ENCODE measurements around the gene SECISBP2. TPM values are rescaled to one million over a fixed set of nuclear protein-coding genes. Genes with fewer than 3 reads are reported as not detected.

The SECISBP2 gene
- total and polyA plus RNA-seq, 2 experiments from 2014 or later: 77.7 to 86.8 TPM

GRCh38 chr9:89379031-89379430 lies 60.7 kb downstream of the SECISBP2 start:
- no peak overlapping the region for H2AFZ ChIP-seq
- Mint-ChIP-seq H3K9me3 (no peaks in the 10 kb centered on the region; the same call in 2 of the 3 replicates), H3K4me3 (no peak overlapping the region), H3K27ac (peak overlapping the region; percentile 41; the same call in 1 of the 2 replicates), H3K4me1 (no peaks in the 10 kb centered on the region; the same call in 2 of the 3 replicates), H3K36me3 (ENCODE audit: low read depth) (peaks cover 55% of the 10 kb centered on the region), H3K27me3 (ENCODE audit: insufficient read depth, low read depth, poor library complexity) (peaks cover 10% of the 10 kb centered on the region)
- ATAC-seq: no peak
- DNase-seq (ENCODE audit: low spot score): no peak
- H3K4me3 ChIP-seq: no peak overlapping the region
- peaks cover 3% of the 10 kb centered on the region; the same call in 1 of the 2 replicates for H3K4me1 ChIP-seq (ENCODE audit: insufficient read depth)
- no peak for TF ChIP-seq EZH2phosphoT487 (IDR thresholded peaks at IDR 0.05; ENCODE audit: unreplicated experiment)
- TF ChIP-seq NANOG (IDR thresholded peaks at IDR 0.05; ENCODE audit: borderline replicate concordance): no peak
- no peak for TF ChIP-seq CTCF (conservative IDR thresholded peaks at IDR 0.05; ENCODE audit: low read depth in 2 of 2)
- TF ChIP-seq ZNF331 (CRISPR knock-in tag; IDR thresholded peaks at IDR 0.05; ENCODE audit: low read depth): no peak
- no peak for TF ChIP-seq REST (IDR thresholded peaks at IDR 0.05; ENCODE audit: unreplicated experiment)
- TF ChIP-seq CREB1 (CRISPR knock-in tag; IDR thresholded peaks at IDR 0.05; ENCODE audit: low read depth): no peak
- TF ChIP-seq EZH2 (IDR thresholded peaks at IDR 0.05; ENCODE audit: low read depth, unreplicated experiment): no peak
- no peak for TF ChIP-seq POLR2AphosphoS5 (IDR thresholded peaks at IDR 0.05; ENCODE audit: low read depth)
- TF ChIP-seq, protein P1, sequence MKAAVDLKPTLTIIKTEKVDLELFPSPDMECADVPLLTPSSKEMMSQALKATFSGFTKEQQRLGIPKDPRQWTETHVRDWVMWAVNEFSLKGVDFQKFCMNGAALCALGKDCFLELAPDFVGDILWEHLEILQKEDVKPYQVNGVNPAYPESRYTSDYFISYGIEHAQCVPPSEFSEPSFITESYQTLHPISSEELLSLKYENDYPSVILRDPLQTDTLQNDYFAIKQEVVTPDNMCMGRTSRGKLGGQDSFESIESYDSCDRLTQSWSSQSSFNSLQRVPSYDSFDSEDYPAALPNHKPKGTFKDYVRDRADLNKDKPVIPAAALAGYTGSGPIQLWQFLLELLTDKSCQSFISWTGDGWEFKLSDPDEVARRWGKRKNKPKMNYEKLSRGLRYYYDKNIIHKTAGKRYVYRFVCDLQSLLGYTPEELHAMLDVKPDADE (IDR thresholded peaks at IDR 0.05): no peak
- TF ChIP-seq, protein P2, sequence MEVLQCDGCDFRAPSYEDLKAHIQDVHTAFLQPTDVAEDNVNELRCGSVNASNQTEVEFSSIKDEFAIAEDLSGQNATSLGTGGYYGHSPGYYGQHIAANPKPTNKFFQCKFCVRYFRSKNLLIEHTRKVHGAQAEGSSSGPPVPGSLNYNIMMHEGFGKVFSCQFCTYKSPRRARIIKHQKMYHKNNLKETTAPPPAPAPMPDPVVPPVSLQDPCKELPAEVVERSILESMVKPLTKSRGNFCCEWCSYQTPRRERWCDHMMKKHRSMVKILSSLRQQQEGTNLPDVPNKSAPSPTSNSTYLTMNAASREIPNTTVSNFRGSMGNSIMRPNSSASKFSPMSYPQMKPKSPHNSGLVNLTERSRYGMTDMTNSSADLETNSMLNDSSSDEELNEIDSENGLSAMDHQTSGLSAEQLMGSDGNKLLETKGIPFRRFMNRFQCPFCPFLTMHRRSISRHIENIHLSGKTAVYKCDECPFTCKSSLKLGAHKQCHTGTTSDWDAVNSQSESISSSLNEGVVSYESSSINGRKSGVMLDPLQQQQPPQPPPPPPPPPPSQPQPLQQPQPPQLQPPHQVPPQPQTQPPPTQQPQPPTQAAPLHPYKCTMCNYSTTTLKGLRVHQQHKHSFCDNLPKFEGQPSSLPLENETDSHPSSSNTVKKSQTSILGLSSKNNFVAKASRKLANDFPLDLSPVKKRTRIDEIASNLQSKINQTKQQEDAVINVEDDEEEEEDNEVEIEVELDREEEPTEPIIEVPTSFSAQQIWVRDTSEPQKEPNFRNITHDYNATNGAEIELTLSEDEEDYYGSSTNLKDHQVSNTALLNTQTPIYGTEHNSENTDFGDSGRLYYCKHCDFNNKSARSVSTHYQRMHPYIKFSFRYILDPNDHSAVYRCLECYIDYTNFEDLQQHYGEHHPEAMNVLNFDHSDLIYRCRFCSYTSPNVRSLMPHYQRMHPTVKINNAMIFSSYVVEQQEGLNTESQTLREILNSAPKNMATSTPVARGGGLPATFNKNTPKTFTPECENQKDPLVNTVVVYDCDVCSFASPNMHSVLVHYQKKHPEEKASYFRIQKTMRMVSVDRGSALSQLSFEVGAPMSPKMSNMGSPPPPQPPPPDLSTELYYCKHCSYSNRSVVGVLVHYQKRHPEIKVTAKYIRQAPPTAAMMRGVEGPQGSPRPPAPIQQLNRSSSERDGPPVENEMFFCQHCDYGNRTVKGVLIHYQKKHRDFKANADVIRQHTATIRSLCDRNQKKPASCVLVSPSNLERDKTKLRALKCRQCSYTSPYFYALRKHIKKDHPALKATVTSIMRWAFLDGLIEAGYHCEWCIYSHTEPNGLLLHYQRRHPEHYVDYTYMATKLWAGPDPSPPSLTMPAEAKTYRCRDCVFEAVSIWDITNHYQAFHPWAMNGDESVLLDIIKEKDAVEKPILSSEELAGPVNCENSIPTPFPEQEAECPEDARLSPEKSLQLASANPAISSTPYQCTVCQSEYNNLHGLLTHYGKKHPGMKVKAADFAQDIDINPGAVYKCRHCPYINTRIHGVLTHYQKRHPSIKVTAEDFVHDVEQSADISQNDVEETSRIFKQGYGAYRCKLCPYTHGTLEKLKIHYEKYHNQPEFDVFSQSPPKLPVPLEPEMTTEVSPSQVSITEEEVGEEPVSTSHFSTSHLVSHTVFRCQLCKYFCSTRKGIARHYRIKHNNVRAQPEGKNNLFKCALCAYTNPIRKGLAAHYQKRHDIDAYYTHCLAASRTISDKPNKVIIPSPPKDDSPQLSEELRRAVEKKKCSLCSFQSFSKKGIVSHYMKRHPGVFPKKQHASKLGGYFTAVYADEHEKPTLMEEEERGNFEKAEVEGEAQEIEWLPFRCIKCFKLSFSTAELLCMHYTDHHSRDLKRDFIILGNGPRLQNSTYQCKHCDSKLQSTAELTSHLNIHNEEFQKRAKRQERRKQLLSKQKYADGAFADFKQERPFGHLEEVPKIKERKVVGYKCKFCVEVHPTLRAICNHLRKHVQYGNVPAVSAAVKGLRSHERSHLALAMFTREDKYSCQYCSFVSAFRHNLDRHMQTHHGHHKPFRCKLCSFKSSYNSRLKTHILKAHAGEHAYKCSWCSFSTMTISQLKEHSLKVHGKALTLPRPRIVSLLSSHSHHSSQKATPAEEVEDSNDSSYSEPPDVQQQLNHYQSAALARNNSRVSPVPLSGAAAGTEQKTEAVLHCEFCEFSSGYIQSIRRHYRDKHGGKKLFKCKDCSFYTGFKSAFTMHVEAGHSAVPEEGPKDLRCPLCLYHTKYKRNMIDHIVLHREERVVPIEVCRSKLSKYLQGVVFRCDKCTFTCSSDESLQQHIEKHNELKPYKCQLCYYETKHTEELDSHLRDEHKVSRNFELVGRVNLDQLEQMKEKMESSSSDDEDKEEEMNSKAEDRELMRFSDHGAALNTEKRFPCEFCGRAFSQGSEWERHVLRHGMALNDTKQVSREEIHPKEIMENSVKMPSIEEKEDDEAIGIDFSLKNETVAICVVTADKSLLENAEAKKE (CRISPR knock-in tag; IDR thresholded peaks at IDR 0.05): no peak
- peaks cover 9% of the 10 kb centered on the region; the same call in 1 of the 2 replicates for H3K36me3 ChIP-seq (ENCODE audit: insufficient read depth)
- no peak overlapping the region for H3K27ac ChIP-seq (ENCODE audit: low read depth)
- no peaks in the 10 kb centered on the region for H4K20me1 ChIP-seq (replicated peaks; ENCODE audit: insufficient read depth)
- H3K9me2 ChIP-seq (ENCODE audit: insufficient read depth): no peaks in the 10 kb centered on the region
- no peak overlapping the region for H3K4me2 ChIP-seq
- H3K27me3 ChIP-seq (ENCODE audit: insufficient read depth): no peaks in the 10 kb centered on the region
- no peaks in the 10 kb centered on the region for H3F3A ChIP-seq (replicated peaks; ENCODE audit: low read depth)
- no peaks in the 10 kb centered on the region for H3K79me2 ChIP-seq (replicated peaks; ENCODE audit: insufficient read depth)

All from GM23338 (cell line).